GM12801 (cell line): ENCODE measurements around the gene EGFR.

Experiments
- CTCF ChIP-seq: IDR thresholded peaks from one replicate; pipeline ENCODE4 v1.5.1; 2011; ENCODE audit warnings: control low read depth; ENCODE audit not compliant: insufficient read length; ENCODE audit errors: extremely low read depth

Gene EGFR

GRCh38 chr7:55080000-55080623 lies 61.3 kb downstream of the EGFR start:
- no peak for TF ChIP-seq CTCF

- no peak for TF ChIP-seq CTCF
Observed at GRCh38 chr7:55081068-55081467, 62.3 kb downstream of the EGFR start.

- TF ChIP-seq CTCF = no peak
Observed at GRCh38 chr7:55081472-55082227, 62.8 kb downstream of the EGFR start.

GRCh38 chr7:55082228-55082603 lies 63.4 kb downstream of the EGFR start:
- TF ChIP-seq CTCF = no peak

- TF ChIP-seq CTCF = no peak
Observed at GRCh38 chr7:55083206-55083605, 64.4 kb downstream of the EGFR start.

GRCh38 chr7:55084307-55084706 lies 65.5 kb downstream of the EGFR start:
- TF ChIP-seq CTCF = no peak

GRCh38 chr7:55085511-55086412 lies 66.9 kb downstream of the EGFR start:
- no peak for TF ChIP-seq CTCF
